Stimulated activated CD4-positive, alpha-beta T cell treated with anti-CD3 and anti-CD28 coated beads, Interleukin-15, amount 100 ng/mL, for 1 hour (primary cell): Measurements from ENCODE around the gene PCYT1B.
"Not testable (repeated sequence)": the region's sequence is repeated elsewhere in the genome, so short reads cannot be mapped to it uniquely, and the experiment has no call there.

Source experiments
- DNase-seq, 2 donors: peaks; one replicate each; pipeline ENCODE4 v3.0.0-alpha.2; 2020; ENCODE audit warnings: low read depth in 1 of 2, low spot score in 1 of 2

Gene PCYT1B

DNA sequence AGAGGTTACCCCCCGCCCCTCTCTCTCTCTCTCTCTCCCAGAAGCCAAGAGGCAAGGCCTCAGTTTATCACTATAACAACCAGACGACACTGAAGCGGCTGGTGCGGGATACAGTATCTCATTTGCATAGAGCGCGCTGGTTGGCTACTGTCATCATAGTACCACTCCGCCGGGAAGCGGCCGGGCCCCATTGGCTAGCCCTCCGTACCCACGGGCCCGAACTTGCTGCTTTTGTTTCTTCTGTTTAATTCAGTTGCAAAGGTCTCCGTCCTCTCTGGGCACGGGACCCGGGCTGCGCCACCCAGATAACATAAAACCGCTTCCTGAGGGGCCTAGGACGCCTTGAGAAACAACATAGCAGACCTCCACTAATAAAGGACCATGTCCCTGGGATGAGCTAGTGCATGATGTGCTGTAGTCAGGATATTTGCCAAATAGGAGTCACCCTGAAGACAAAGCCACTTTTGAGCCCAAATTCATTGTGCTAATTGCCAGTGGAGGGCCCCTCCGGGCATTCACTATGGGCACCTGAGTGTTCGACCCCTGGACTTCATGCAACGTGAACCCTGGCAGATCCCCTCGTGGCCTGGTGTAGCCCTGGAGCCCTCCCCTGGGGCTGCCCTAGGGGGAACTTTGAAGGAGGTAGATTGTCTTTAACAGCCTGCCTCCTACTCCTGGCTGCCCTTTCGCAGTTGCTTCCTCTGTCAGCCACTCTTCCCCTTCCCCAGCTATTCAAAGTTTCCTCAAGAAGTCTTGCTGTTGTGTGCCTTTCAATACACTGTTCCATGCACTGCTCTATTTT is at the start of gene PCYT1B:
PCYT1B (minus strand) TSS at position 91 of the 802 bp plus-strand sequence. CDS start 242 bp downstream, outside the sequence.
- DNase-seq: peak; percentile 10 to 33

DNA sequence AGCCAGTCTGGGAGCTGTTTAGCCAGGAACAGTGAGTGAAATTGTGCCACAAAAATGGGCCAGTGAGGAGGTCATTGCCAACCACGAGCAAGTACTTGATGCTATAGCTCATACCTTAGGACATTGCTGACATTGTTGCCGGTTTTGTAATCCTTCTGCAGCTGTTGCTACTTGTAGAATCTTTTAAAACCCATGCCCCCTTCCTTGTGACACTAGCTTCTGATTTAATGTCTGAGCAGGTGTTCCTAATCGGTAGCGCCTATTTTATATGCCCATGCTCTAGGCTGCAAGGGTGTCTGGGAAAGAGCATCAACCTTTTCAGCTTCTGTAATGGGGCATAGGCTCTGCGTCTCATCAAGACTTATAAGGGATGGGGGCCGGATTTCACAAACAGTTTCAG is 49.1 kb upstream of the PCYT1B start:
- DNase-seq: no peak

DNA sequence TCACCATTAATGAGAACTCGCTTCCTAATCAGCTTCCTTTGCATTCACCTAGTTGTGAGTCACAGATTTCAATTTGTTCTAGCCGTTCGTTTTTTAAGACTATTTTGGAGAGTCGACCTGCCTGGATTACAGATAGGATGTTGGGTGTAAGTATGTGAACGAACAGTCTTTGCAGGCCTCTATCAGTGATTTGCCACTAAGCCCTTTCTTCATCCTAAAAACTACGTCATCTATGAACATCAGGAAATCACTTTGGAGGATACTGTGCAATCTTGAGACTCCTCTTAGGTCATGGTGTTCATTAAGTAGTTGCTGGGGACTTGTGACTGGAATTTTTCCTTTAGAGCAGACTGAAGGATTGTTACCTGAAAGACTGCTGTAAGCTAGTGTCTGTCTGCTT is 47.7 kb upstream of the PCYT1B start:
- no peak for DNase-seq

DNA sequence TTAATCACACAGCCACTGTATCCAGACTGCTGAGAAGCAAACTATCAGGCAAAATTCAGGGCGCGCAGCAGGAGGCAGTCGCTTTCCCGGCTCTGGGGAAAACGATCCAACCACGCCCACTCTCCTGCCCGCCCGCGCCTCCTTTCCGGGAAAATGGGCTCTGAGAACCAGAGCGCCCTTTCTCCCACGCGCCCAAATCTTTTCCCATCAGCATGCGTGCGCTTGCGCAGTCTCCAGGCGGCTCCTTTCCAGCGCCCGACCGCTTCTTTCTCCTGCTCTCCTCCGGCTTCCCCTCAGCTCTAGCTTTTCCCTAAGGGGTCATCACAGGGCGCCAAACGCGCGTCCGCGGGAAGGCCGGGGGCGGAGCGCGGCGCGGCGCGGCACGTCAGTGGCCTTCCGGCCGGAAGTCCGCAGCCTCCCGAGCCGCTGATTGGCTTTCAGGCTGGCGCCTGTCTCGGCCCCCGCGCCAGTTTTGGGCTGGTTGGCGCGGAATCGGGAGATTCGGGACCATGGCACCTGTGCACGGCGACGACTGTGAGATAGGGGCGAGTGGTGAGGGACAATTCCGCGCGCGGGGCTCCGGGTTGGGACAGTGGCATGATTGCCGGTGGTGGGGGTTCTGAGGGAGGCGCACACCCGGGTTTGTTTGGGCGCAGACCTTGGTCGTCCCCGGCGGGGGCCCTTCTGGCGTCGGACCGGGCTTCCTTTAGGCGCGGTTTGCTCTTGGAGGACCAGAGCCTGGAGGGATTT is 46.5 kb upstream of the PCYT1B start, which contains the start of gene POLA1:
POLA1 (plus strand) TSS at position 466 of the 750 bp plus-strand sequence; CDS start at position 510, 44 bp downstream.
- DNase-seq: peak; percentile 20 to 61

DNA sequence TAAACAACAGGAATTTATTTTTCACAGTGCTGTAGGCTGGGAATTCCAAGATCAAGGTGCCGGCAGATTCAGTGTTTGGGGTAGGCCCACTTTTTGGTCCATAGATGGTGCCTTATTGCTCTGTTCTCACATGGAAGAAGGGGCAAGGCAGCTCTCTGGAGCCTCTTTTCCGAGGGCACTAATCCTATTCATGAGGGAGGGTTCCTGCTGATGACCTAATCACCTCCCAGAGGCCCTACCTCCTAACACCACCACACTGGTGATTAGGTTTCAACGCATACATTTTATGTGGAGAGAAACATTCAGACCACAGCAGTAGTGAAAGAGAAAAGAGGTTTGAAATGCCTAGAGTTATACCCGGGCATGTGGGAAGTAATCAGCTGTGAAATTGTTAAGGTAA is 45.2 kb upstream of the PCYT1B start:
- no peak for DNase-seq

DNA sequence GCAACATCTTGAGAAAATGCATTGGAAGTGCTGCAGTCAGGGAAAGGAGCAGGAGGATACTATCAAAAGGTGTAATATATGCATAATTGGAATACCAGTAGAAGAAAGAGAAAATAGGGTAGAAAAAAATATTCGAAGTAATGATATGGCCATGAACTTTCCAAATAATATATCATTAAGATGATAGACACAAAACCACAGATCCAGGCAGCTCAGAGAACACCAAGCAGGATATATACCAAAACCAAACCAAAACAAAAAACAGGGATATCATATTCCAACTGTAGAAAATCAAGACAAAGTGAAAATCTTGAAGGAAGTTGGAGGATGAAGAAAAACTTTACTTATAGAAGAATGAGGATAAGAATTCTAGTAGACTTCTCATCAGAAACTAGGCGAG is 36.9 kb upstream of the PCYT1B start:
- no peak for DNase-seq

DNA sequence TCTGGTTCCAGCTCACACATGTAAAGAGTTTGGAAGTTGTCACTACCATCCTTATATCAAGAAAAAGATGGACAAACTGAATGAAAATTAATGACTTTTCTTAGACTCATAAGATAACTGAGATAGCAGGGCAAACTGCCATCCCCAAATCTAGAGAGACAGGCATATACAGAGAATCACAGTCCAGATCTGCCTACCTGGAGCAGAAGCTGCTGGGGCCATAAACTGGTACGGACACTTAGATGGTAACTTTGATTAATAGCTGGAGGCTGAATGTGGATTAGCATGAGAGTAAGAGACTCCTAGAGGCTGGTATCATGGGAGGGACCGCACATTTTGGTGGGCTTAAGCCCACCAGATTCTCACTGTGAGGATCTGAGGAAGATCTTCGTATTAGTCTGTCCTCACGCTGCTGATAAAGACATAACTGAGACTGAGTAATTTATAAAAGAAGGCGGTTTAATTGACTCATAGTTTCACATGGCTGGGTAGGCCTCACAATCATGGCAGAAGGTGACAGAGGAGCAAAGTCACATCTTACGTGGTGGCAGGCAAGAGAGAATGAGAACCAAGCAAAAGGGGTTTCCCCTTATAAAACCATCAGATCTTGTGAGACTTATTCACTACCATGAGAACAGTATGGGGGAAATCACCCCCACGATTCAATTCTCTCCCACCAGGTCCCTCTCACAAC is 35.7 kb upstream of the PCYT1B start:
- no peak for DNase-seq

DNA sequence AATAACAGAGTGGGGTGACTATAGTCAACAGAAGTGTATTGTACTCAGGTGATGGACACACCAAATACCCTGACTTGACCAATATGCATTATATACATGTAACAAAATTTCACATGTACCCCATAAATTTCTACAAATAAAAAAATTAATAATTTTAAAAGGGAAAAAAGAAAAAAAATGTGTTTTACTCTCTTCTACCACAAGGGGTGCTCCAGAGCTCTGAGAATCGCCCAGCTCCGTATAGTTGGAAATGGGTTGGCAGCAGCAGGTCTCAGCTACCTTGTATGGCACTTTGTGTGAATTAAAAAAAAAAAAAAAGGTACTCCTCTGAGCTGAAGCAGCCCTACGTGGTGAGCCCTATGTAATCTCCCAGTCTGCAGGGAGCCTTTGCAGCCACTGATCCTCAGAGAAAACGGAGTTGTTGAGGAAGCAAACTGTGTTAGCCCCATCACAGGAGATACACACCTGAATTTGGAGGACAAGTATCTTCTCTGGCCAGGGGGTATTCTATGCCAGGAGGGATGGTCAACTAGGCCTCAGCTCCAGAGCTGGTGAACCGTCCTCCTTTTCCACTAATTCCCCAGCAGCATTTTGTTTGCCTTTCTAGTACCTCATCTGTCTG is 29.4 kb upstream of the PCYT1B start:
- DNase-seq: no peak

DNA sequence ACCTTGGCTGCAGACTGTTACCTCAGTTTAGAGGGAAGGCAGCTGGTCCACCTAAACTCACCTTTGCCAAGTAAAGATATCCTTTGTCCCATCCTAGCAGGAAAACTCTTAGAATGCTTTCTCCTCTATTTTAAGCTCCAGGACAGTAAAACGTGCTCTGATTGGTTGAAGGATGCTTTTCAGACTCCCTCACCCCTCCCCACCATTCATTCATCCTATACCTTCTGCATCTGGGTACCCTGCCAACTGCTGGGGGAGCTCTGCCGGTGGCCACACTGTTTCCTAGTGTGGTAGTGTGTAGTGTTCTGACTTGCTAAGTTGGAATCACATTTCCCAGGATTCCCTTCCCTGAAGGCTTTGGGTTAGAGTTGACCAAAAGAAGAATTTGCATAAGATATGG is 26.3 kb upstream of the PCYT1B start:
- DNase-seq: no peak

DNA sequence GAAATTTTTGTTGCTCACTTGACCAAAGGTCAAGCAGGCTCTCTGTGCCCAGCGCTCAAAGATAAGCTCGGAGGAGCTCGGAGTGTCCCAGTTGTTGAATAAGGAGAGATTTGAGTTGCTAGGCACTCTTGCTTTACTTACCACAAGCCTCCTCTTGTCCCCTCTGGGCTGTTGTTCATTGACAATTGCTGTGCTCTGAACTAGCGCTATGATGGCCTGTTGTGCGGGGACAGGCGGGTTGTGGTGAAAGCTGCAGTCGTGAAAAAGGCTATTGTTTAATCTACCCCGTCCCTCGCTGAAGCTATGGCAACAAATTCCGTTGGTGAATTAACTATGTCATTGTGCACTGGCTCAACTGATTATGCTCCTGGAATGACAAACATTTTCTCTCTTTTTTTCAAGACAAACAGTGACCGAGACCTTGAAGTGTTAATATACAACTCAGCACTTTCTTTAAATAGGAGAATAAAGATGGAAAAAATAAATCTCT is 25.6 kb upstream of the PCYT1B start:
- no peak for DNase-seq

DNA sequence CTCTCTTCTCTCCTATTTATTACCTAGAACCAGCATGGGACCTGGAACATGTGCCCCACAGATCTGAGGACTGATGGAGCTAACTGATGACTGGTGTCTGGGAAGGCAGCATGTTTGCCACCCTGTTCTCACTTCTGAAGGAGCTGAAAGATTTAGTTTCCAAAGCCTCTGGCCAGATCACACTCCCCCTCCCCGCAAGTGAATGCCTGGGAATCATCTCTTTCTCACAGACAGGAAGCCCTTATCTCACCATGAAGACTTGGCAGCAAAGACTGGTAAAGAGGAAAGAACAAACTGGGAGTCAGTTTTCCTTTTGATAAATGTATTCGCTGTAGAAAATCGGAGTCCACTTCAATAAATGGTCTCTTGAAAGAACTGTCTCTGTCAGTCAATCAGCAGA is 21.0 kb upstream of the PCYT1B start:
- DNase-seq: no peak

DNA sequence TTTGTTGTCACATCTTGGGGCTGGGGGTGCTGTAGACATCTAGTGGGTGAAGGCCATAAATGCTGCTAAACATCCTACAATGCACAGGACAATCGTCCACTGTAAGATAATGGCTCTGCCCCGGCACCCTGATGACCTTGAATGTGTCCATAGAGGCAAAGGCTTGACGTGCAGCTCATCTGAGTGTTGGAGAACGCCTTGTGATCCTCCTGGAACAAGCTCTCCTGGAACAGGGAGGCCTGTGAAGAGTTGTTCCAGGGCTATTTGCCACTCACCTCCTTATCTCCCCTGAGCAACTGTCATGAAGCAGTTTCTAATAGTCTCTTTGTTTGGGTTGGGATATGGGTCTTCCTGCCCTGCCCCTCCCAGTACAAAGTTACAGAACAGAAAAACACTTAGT is 15.2 kb upstream of the PCYT1B start:
- DNase-seq: no peak

DNA sequence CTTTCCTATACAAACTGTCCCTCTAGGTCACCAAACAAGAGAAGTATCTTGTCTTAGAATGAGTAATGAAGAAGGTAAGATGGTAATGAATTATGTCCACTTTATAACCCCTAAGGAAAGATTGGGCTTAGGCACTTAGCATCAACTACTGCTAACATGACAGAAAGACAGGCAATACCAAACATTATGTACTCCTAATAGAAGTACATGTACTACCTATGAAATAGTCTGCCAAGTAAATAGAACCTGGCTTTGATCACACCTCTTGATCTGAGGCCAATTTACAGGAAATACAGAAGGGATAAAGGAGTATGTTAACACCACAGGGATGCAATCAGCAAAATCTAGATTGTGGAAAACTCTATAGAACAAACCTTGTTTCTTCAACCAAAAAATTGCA is 14.1 kb upstream of the PCYT1B start:
- DNase-seq: no peak

DNA sequence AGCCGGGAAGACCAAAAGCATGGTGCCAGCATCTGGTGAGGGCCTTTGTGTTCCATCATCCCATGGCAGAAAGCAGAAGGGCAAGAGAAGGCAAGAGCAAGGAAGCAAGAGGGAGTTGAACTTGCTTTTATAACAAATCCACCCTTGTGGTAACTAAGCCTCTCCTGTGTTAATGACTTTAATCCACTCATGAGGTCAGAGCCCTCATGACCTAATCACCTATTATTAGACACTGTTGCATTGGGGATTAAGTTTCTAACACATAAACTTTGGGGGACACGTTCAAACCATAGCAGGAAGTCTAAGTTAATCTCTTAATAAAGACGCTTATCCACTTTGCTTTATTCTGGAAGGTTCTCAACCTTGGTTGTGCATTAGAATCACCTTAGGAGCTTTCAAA is 12.5 kb upstream of the PCYT1B start:
- DNase-seq: no peak

DNA sequence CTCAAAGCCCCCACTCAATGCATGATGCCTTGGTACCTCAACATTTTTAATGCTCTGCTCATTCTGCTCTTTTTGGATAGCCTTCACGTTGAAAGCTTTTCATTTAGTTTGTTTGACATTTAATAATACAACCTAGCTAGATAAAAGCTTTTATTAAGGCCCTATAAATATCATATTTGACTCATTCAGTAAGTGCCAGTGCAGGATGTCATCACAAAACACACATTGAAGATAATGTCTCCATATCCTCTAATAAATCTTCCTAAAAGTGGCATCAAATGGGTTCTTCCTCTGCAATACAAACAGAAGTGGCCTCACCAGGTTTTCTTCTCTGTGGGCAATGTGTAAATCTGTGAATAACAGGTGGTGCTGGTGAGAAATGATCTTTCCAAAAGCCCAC is 12.0 kb upstream of the PCYT1B start:
- DNase-seq: no peak

DNA sequence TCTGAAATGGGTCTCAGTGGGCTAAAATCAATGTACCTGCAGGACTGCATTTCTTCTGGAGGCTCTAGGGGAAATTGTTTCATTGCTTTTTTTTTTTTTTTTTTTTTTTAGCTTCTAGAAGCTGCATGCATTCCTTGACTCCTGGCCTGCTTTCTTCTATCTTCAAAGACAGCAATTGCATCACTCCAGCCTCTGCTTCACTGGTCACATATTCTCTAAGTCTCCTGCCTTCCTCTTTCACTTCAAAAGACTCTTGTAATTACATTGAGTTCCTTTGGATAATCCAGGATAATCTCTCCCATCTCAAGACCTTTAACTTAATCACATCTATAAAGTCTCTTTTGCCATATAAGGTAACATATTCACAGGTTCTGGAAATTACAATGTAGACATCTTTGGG is 11.3 kb upstream of the PCYT1B start:
- DNase-seq: no peak

DNA sequence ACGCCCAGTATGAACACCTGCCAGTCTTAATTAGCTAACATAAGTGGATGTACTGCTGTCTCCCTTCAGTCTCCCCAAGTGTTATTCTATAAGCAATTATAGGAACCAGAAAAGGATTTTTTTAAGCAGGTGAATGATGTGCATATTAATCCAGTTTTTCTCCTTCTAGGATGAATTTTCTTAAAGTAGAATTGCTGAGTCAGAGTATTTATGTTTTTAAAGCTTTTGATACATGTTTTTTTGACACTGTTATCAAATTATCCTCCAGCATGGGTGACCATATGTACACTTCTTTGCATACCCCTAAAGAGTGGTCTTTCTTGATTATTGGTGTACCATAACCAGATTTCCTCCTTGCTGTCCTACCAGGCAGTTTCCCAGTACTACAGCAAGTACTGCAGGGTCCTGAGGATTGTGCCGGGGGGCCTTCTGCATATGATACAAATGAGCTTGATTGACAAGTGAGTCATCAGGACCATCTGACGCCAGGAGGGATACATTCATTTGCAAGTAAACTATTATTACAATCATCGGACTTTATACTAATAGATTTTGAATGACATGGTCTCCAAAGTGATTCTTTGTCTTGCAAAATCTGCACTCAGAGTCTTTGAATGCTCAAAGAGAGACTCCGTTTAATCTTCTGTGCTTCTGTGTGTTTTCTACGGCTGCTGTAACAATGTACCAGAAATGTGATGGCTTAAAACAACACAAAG is 10.7 kb upstream of the PCYT1B start:
- DNase-seq: no peak

DNA sequence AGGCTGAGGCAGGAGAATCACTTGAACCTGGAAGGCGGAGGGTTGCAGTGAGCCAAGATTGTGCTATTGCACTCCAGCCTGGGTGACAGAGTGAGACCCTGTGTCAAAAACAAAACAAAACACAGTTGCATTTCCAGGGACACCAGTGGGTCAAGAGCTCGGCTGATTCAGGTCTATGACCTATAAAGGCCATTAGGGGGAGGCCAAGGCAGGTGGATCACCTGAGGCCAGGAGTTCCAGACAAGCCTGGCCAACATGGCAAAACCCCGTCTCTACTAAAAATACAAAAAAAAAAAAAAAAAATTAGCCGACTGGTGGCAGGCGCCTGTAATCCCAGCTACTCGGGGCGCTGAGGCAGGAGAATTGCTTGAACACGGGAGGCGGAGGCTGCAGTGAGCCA is 8.5 kb upstream of the PCYT1B start:
- DNase-seq: not testable (repeated sequence)

DNA sequence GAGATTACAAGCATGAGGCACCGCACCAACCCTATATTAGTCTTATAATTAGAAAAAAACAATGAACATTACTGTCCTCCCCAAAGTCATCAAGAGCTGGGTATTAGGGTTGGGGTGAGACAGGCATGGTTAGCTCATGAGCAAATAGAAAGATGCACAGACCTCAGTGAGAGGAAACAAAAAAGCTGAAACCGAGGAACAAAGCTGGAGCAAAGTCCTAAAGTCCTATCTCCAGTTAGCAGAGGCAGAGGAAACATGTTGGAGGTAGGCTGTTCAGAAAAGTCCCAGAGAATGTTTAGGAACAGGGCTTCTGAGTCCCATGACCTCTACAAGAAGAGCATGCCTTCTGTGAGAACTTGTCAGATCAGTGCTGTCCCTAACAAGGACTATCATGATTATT is 4.6 kb upstream of the PCYT1B start:
- DNase-seq: no peak

DNA sequence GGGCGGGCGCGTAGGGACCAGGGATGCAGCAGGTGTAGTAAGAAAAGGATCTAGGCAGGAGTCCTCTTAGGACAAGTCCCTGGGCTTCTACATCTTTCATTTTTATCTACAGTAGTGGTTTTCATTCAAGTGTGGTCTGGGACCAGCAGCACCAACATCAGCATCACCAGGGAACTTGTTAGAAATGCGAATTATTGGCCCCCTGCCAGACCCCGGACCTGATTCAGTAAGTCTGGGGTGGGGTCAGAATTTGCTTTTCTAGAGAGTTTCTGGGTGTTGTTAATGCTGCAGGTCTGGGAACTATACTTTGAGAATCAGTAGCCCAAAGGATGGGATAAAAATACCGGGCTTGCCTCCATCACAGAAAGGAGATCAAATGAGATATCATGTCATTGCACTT is 1.3 kb upstream of the PCYT1B start:
- no peak for DNase-seq

DNA sequence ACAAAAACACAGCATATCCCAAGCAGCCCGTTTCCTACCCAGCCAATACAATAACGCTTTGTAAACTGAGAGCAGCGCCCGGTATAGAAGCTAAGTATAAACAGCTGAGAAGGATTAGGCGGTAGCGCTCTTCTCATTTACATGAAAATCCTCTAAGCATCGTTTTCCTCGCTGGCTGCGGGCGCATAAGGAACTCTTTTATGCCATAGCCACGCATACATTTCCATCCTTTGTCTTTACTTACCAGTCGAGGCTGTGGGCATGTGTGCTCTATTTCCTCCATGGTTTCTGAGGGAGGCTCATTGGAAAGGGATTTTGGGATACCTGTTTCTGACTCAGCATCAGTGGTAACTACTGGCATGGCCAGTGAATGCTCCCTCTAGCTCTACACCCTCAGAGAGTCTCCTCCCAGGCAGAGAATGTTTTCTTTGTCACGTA is 383 bp downstream of the PCYT1B start:
- no peak for DNase-seq
